ENCODE data around the gene MDFIC2. TPM values are rescaled to one million over a fixed set of nuclear protein-coding genes. Genes with fewer than 3 reads are reported as not detected.

MDFIC2 gene
- polyA plus RNA-seq, 2 of the 4 experiments (the other 2 are of a cell fraction): not detected

DNA sequence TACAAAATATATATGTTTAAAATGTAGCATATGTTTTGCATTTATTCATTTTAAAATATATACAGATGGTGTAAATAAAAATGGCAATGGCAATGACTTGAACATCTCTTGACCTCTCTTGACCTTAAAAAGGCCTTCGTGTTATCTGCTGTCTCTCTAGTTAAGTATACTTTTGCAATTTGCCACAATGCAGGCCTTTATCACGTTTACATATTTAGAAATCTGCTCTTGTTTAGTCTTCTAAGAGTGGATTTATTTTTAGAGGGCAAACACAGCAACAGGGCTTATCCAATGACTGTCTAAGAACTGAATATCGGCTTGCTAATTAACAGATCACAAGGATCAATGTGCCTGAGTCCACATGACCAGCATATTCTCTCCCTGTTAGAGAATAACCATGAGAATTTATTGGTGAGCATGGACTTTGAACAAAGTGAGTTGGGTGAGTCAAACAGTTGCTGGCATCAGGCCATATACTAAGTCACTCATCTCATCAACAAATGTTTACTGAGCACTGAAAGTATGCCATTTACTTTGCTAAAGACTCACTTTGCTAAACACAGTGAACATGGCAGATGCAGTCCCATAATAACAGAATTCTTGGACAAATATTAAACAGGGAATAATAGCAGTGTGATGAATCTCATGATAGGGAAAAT lies 48.2 kb downstream of the MDFIC2 start (continued):
- TF ChIP-seq, protein P1, sequence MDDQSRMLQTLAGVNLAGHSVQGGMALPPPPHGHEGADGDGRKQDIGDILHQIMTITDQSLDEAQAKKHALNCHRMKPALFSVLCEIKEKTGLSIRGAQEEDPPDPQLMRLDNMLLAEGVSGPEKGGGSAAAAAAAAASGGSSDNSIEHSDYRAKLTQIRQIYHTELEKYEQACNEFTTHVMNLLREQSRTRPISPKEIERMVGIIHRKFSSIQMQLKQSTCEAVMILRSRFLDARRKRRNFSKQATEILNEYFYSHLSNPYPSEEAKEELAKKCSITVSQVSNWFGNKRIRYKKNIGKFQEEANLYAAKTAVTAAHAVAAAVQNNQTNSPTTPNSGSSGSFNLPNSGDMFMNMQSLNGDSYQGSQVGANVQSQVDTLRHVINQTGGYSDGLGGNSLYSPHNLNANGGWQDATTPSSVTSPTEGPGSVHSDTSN (IDR thresholded peaks at IDR 0.05): peak; percentile 45; the same call in 1 of the 2 replicates
- TF ChIP-seq MAZ (IDR thresholded peaks at IDR 0.05; ENCODE audit: borderline replicate concordance, low read depth, low read length) (no peak), CHD4 (IDR thresholded peaks at IDR 0.05; ENCODE audit: borderline replicate concordance) (no peak), RNF2 (IDR thresholded peaks at IDR 0.05; ENCODE audit: borderline replicate concordance, low read depth) (no peak), KDM1A (IDR thresholded peaks at IDR 0.05; ENCODE audit: low read depth) (no peak), FOSL2 (IDR thresholded peaks at IDR 0.05) (peak; percentile 29; the same call in 1 of the 2 replicates), FOSL2 (CRISPR knock-in tag; IDR thresholded peaks at IDR 0.05) (peak; percentile 82), HOXB5 (CRISPR knock-in tag; IDR thresholded peaks at IDR 0.05) (no peak), HOXA7 (CRISPR knock-in tag; IDR thresholded peaks at IDR 0.05) (no peak), HOXB13 (CRISPR knock-in tag; IDR thresholded peaks at IDR 0.05; ENCODE audit: low read depth) (no peak), POLR2AphosphoS2 (conservative IDR thresholded peaks at IDR 0.05; ENCODE audit: low read length) (no peak), CBX8 (IDR thresholded peaks at IDR 0.05) (no peak), JUNB (IDR thresholded peaks at IDR 0.05) (peak; percentile 77), SREBF2 (IDR thresholded peaks at IDR 0.05) (no peak), TFCP2L1 (CRISPR knock-in tag; IDR thresholded peaks at IDR 0.05) (no peak), FOSB (CRISPR knock-in tag; IDR thresholded peaks at IDR 0.05) (no peak), NPAS2 (CRISPR knock-in tag; IDR thresholded peaks at IDR 0.05; ENCODE audit: borderline replicate concordance) (no peak), RAD21 (conservative IDR thresholded peaks at IDR 0.05 in 1 of 2, IDR thresholded peaks at IDR 0.05 in 1 of 2) (peak; percentile 25 to 38; a peak in 4 of 5 replicates), KDM5A (IDR thresholded peaks at IDR 0.05) (no peak), ZC3H11A (IDR thresholded peaks at IDR 0.05) (no peak), ZFP36 (IDR thresholded peaks at IDR 0.05; ENCODE audit: borderline replicate concordance, partially characterized antibody) (no peak), JUN (IDR thresholded peaks at IDR 0.05) (peak in 1 of 2 experiments; percentile 60; a peak in 2 of 5 replicates), RCOR1 (IDR thresholded peaks at IDR 0.05; ENCODE audit: low read depth, low read length) (no peak), CHD2 (IDR thresholded peaks at IDR 0.05; ENCODE audit: low read length, partially characterized antibody) (no peak), MAFK (IDR thresholded peaks at IDR 0.05; ENCODE audit: partially characterized antibody) (no peak), EP300 (IDR thresholded peaks at IDR 0.05) (peak; percentile 23 to 49; a peak in 2 of 5 replicates), RFX5 (IDR thresholded peaks at IDR 0.05) (no peak), EHMT2 (IDR thresholded peaks at IDR 0.05; ENCODE audit: low read depth) (0 out of 2 replicates have a peak, but pooled peaks have one; percentile 19)
- TF ChIP-seq, protein P2, sequence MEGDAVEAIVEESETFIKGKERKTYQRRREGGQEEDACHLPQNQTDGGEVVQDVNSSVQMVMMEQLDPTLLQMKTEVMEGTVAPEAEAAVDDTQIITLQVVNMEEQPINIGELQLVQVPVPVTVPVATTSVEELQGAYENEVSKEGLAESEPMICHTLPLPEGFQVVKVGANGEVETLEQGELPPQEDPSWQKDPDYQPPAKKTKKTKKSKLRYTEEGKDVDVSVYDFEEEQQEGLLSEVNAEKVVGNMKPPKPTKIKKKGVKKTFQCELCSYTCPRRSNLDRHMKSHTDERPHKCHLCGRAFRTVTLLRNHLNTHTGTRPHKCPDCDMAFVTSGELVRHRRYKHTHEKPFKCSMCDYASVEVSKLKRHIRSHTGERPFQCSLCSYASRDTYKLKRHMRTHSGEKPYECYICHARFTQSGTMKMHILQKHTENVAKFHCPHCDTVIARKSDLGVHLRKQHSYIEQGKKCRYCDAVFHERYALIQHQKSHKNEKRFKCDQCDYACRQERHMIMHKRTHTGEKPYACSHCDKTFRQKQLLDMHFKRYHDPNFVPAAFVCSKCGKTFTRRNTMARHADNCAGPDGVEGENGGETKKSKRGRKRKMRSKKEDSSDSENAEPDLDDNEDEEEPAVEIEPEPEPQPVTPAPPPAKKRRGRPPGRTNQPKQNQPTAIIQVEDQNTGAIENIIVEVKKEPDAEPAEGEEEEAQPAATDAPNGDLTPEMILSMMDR (IDR thresholded peaks at IDR 0.05): no peak
- TF ChIP-seq, protein P3, sequence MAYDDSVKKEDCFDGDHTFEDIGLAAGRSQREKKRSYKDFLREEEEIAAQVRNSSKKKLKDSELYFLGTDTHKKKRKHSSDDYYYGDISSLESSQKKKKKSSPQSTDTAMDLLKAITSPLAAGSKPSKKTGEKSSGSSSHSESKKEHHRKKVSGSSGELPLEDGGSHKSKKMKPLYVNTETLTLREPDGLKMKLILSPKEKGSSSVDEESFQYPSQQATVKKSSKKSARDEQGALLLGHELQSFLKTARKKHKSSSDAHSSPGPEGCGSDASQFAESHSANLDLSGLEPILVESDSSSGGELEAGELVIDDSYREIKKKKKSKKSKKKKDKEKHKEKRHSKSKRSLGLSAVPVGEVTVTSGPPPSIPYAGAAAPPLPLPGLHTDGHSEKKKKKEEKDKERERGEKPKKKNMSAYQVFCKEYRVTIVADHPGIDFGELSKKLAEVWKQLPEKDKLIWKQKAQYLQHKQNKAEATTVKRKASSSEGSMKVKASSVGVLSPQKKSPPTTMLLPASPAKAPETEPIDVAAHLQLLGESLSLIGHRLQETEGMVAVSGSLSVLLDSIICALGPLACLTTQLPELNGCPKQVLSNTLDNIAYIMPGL (CRISPR knock-in tag; IDR thresholded peaks at IDR 0.05; ENCODE audit: borderline replicate concordance): no peak
- TF ChIP-seq, protein P4, sequence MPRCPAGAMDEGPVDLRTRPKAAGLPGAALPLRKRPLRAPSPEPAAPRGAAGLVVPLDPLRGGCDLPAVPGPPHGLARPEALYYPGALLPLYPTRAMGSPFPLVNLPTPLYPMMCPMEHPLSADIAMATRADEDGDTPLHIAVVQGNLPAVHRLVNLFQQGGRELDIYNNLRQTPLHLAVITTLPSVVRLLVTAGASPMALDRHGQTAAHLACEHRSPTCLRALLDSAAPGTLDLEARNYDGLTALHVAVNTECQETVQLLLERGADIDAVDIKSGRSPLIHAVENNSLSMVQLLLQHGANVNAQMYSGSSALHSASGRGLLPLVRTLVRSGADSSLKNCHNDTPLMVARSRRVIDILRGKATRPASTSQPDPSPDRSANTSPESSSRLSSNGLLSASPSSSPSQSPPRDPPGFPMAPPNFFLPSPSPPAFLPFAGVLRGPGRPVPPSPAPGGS (IDR thresholded peaks at IDR 0.05): 0 out of 3 replicates have a peak, but pooled peaks have one; percentile 53
- TF ChIP-seq, protein P5, sequence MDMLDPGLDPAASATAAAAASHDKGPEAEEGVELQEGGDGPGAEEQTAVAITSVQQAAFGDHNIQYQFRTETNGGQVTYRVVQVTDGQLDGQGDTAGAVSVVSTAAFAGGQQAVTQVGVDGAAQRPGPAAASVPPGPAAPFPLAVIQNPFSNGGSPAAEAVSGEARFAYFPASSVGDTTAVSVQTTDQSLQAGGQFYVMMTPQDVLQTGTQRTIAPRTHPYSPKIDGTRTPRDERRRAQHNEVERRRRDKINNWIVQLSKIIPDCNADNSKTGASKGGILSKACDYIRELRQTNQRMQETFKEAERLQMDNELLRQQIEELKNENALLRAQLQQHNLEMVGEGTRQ (IDR thresholded peaks at IDR 0.05): peak; percentile 39; the same call in 1 of the 2 replicates
- TF ChIP-seq, protein P6, sequence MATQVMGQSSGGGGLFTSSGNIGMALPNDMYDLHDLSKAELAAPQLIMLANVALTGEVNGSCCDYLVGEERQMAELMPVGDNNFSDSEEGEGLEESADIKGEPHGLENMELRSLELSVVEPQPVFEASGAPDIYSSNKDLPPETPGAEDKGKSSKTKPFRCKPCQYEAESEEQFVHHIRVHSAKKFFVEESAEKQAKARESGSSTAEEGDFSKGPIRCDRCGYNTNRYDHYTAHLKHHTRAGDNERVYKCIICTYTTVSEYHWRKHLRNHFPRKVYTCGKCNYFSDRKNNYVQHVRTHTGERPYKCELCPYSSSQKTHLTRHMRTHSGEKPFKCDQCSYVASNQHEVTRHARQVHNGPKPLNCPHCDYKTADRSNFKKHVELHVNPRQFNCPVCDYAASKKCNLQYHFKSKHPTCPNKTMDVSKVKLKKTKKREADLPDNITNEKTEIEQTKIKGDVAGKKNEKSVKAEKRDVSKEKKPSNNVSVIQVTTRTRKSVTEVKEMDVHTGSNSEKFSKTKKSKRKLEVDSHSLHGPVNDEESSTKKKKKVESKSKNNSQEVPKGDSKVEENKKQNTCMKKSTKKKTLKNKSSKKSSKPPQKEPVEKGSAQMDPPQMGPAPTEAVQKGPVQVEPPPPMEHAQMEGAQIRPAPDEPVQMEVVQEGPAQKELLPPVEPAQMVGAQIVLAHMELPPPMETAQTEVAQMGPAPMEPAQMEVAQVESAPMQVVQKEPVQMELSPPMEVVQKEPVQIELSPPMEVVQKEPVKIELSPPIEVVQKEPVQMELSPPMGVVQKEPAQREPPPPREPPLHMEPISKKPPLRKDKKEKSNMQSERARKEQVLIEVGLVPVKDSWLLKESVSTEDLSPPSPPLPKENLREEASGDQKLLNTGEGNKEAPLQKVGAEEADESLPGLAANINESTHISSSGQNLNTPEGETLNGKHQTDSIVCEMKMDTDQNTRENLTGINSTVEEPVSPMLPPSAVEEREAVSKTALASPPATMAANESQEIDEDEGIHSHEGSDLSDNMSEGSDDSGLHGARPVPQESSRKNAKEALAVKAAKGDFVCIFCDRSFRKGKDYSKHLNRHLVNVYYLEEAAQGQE (IDR thresholded peaks at IDR 0.05): no peak
